Progenitor cell of endocrine pancreas (in vitro differentiated cells): ENCODE results near the gene KCNIP4. TPM values are rescaled to one million over a fixed set of nuclear protein-coding genes. Genes with fewer than 3 reads are reported as not detected.

Source experiments
- DNase-seq: peaks from one replicate; pipeline ENCODE4 v3.0.0; 2021; ENCODE audit warnings: low spot score; ENCODE audit not compliant: unreplicated experiment
- H3K27ac Mint-ChIP-seq: 2 replicates; pipeline ENCODE4 v1.8.0; 2021; ENCODE audit warnings: mild to moderate bottlenecking, moderate library complexity, mixed read lengths
- H3K27me3 Mint-ChIP-seq: 2 replicates; pipeline ENCODE4 v1.8.0; 2021; ENCODE audit warnings: mixed read lengths
- H3K36me3 Mint-ChIP-seq: 2 replicates; pipeline ENCODE4 v1.8.0; 2022; ENCODE audit warnings: mixed read lengths; ENCODE audit not compliant: insufficient read depth
- H3K4me1 Mint-ChIP-seq: 2 replicates; pipeline ENCODE4 v1.8.0; 2021; ENCODE audit warnings: low read depth, mixed read lengths
- H3K4me3 Mint-ChIP-seq: 2 replicates; pipeline ENCODE4 v1.8.0; 2021; ENCODE audit warnings: low read depth, mild to moderate bottlenecking, moderate library complexity, mixed read lengths
- H3K9me3 Mint-ChIP-seq: 2 replicates; pipeline ENCODE4 v1.8.0; 2021; ENCODE audit warnings: low read depth, mixed read lengths
- total RNA-seq: library from RNA; stranded (reverse); gene quantifications from 2 replicates; pipeline ENCODE4 v1.2.1, GENCODE V29; 2021
- TF ChIP-seq, protein P1 (sequence below): fragments of 200-600 bp; sonication (generic); IDR thresholded peaks from one replicate; pipeline ENCODE4 v1.5.0; 2021; ENCODE audit warnings: antibody characterized with exemption, mild to moderate bottlenecking; ENCODE audit not compliant: unreplicated experiment

Gene KCNIP4
- total RNA-seq, 1 donor from 2014 or later: 0.43 TPM

DNA sequence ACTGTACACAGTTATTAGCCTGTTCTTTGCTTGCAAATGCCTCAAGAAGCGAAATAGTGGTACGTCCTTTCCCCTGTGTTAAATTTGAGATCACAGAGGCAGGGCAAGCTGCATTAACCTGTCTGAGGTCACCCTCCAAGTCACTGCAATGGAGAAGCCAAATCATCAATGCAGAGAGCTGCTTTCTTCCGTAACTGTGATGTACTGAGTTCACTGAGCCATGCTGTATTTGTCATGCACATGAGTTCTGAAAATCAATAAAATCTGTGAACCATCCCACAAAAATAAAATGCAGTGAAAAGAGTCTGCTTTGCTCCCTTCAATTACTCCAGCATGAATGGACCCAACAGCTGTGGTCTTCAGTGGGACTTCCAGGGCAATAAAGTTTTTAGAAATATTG is 393.5 kb downstream of the KCNIP4 start:
- peaks cover 1% of the 10 kb centered on the region for H3K4me1 Mint-ChIP-seq
- no peaks in the 10 kb centered on the region for H3K27me3 Mint-ChIP-seq
- TF ChIP-seq, protein P1, sequence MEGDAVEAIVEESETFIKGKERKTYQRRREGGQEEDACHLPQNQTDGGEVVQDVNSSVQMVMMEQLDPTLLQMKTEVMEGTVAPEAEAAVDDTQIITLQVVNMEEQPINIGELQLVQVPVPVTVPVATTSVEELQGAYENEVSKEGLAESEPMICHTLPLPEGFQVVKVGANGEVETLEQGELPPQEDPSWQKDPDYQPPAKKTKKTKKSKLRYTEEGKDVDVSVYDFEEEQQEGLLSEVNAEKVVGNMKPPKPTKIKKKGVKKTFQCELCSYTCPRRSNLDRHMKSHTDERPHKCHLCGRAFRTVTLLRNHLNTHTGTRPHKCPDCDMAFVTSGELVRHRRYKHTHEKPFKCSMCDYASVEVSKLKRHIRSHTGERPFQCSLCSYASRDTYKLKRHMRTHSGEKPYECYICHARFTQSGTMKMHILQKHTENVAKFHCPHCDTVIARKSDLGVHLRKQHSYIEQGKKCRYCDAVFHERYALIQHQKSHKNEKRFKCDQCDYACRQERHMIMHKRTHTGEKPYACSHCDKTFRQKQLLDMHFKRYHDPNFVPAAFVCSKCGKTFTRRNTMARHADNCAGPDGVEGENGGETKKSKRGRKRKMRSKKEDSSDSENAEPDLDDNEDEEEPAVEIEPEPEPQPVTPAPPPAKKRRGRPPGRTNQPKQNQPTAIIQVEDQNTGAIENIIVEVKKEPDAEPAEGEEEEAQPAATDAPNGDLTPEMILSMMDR: no peak
- no peak overlapping the region for H3K4me3 Mint-ChIP-seq
- no peaks in the 10 kb centered on the region for H3K9me3 Mint-ChIP-seq
- H3K36me3 Mint-ChIP-seq: no peaks in the 10 kb centered on the region
- H3K27ac Mint-ChIP-seq: no peak overlapping the region
- DNase-seq: no peak

- no peak overlapping the region for H3K4me3 Mint-ChIP-seq
- no peaks in the 10 kb centered on the region for H3K27me3 Mint-ChIP-seq
- peaks cover 1% of the 10 kb centered on the region for H3K4me1 Mint-ChIP-seq
- no peaks in the 10 kb centered on the region for H3K9me3 Mint-ChIP-seq
- H3K36me3 Mint-ChIP-seq: no peaks in the 10 kb centered on the region
- no peak overlapping the region for H3K27ac Mint-ChIP-seq
- DNase-seq: no peak
- TF ChIP-seq, protein P1: no peak
Observed at GRCh38 chr4:21554500-21554899, 394.1 kb downstream of the KCNIP4 start.

DNA sequence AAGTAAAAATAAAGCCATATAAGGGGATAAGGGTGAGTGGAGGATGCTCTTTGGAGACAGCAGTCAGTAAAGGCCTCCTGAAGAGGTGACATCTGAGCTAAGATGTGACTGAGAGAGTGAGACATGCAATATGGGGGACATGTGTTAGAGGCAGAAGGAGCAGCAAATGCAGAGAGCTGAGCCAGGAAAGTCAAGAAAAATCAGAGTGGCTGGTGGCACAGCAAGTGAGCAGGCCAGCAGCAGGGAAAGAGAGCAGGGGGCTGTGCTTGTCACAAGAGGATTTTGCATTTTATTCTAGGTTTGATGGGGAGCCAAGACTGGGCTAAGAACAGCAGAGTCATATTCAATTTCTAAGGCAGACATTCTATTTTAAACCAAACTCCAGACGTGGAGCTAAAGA is 394.5 kb downstream of the KCNIP4 start:
- no peaks in the 10 kb centered on the region for H3K9me3 Mint-ChIP-seq
- H3K36me3 Mint-ChIP-seq: no peaks in the 10 kb centered on the region
- H3K4me1 Mint-ChIP-seq: peaks cover 1% of the 10 kb centered on the region
- no peak for DNase-seq
- TF ChIP-seq, protein P1: no peak
- no peak overlapping the region for H3K4me3 Mint-ChIP-seq
- H3K27ac Mint-ChIP-seq: no peak overlapping the region
- H3K27me3 Mint-ChIP-seq: no peaks in the 10 kb centered on the region

DNA sequence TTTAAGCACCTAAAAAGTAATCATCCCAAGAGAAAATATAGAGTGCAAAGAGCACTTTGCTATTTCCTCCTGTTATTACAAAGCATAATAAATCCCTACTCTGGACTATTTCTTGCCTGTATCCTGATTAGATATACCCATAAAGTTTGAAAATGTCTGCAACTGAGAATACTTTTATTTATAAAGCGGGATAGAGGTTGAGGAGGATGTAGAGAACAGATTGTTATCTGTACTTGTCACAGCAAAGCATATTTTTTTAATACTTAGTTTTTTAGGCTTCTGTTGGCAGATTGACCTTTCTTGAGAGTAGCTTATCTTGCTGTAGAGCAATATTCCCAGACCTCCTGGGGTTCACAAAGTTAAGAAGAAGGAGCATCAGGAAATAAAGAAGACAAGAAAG is 396.1 kb downstream of the KCNIP4 start:
- TF ChIP-seq, protein P1: no peak
- Mint-ChIP-seq H3K27ac (no peak overlapping the region), H3K4me1 (peaks cover 1% of the 10 kb centered on the region), H3K9me3 (no peaks in the 10 kb centered on the region), H3K4me3 (no peak overlapping the region), H3K36me3 (no peaks in the 10 kb centered on the region), H3K27me3 (no peaks in the 10 kb centered on the region)
- no peak for DNase-seq

DNA sequence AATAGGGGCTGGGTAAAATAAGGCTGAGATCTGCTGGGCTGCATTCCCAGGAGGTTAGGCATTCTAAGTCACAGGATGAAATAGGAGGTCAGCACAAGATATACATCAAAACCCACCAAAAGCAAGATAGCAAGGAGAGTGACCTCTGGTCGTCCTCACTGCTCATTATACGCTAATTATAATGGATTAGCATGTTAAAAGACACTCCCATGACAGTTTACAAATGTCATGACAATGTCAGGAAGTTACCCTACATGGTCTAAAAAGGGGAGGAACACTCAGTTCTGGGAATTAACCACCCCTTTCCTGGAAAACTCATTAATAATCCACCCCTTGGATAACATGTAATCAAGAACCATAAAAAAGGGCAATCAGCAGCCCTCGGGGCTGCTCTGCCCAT is 403.6 kb downstream of the KCNIP4 start:
- H3K4me3 Mint-ChIP-seq: no peak overlapping the region
- H3K27ac Mint-ChIP-seq: no peak overlapping the region
- no peak for DNase-seq
- no peaks in the 10 kb centered on the region for H3K27me3 Mint-ChIP-seq
- TF ChIP-seq, protein P1: no peak
- H3K36me3 Mint-ChIP-seq: no peaks in the 10 kb centered on the region
- peaks cover 5% of the 10 kb centered on the region for H3K4me1 Mint-ChIP-seq
- peaks cover 7% of the 10 kb centered on the region for H3K9me3 Mint-ChIP-seq
